AG09319 (cell line): ENCODE measurements around the gene ALPL.

Experiments used
- DNase-seq: peaks from one replicate; pipeline ENCODE4 v3.0.0-alpha.2; 2010; ENCODE audit warnings: low read depth; ENCODE audit errors: extremely low read depth
- TF ChIP-seq, protein P1 (sequence below): IDR thresholded peaks from 2 replicates; pipeline ENCODE4 v1.5.1; 2011; ENCODE audit warnings: low read depth, mild to moderate bottlenecking, inconsistent platforms, low read length, moderate library complexity

Gene ALPL

GRCh38 chr1:21604208-21604957 lies 95.2 kb downstream of the ALPL start:
- DNase-seq, result no peak
- TF ChIP-seq, protein P1, sequence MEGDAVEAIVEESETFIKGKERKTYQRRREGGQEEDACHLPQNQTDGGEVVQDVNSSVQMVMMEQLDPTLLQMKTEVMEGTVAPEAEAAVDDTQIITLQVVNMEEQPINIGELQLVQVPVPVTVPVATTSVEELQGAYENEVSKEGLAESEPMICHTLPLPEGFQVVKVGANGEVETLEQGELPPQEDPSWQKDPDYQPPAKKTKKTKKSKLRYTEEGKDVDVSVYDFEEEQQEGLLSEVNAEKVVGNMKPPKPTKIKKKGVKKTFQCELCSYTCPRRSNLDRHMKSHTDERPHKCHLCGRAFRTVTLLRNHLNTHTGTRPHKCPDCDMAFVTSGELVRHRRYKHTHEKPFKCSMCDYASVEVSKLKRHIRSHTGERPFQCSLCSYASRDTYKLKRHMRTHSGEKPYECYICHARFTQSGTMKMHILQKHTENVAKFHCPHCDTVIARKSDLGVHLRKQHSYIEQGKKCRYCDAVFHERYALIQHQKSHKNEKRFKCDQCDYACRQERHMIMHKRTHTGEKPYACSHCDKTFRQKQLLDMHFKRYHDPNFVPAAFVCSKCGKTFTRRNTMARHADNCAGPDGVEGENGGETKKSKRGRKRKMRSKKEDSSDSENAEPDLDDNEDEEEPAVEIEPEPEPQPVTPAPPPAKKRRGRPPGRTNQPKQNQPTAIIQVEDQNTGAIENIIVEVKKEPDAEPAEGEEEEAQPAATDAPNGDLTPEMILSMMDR, result no peak

- TF ChIP-seq, protein P1, result no peak
- DNase-seq, result no peak
These were observed 95.9 kb downstream of the ALPL start for GRCh38 chr1:21605012-21605715.

- TF ChIP-seq, protein P1, result no peak
- no peak for DNase-seq
These were observed 96.9 kb downstream of the ALPL start for GRCh38 chr1:21605964-21606705.

DNA sequence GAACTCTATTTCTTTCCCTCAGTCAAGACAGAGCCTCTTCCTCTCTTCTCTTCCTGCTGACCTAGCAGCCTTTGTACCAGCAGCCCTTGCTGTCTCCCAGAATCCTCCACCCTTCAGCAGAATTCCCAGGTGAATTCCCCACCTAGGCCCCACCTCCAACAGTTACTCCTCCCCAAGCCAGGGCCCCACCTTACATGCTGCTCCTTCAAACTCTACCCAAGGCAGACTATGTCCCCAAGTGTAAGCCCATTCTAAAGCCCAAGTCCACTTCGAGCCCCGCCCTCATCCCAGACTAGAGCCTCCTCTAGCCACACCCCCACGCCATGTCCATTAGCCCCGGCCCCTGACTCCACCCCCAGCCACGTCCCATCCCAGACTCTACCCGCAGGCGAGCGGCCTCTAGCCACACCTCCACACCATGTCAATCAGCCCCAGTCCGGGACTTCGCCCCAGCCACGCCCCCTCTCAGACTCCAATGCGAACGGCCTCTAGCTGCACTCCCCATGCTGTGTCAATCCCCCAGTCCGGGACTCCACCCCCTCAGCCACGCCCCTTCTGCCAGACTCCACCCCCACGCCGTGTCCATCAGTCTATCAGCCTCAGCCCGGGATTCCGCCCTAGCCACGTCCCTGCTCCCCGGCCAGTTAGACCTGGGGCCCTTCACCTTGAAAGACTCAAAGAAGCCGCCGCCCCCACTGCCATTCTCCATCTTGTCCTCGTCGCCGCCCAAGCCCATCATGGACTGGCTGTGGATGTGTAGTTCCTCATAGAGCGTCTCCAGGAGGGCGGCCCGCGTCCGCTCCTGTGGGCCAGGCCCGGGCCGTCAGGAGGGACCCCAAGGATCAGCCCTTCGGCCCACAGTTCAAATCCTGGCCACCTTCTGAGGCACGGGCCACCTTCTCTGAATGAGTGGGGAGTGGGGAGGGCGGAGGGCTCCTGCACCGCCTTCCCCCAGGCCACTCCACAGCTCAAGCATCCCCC lies 98.6 kb downstream of the ALPL start:
- TF ChIP-seq, protein P1, result no peak
- peak; percentile 44 for DNase-seq

- TF ChIP-seq, protein P1, result no peak
- DNase-seq, result no peak
These were observed 99.6 kb downstream of the ALPL start for GRCh38 chr1:21608798-21609197.

GRCh38 chr1:21610027-21610426 lies 100.8 kb downstream of the ALPL start:
- no peak for DNase-seq
- TF ChIP-seq, protein P1, result no peak
